ENCODE measurements around the gene CERS6. TPM values are rescaled to one million over a fixed set of nuclear protein-coding genes. Genes with fewer than 3 reads are reported as not detected.

CERS6 gene
- total and polyA plus RNA-seq, 2 of the 8 experiments (the other 6 are each of a cell fraction or from before 2014, with no cell fraction given) = 6.8 to 28.2 TPM

DNA sequence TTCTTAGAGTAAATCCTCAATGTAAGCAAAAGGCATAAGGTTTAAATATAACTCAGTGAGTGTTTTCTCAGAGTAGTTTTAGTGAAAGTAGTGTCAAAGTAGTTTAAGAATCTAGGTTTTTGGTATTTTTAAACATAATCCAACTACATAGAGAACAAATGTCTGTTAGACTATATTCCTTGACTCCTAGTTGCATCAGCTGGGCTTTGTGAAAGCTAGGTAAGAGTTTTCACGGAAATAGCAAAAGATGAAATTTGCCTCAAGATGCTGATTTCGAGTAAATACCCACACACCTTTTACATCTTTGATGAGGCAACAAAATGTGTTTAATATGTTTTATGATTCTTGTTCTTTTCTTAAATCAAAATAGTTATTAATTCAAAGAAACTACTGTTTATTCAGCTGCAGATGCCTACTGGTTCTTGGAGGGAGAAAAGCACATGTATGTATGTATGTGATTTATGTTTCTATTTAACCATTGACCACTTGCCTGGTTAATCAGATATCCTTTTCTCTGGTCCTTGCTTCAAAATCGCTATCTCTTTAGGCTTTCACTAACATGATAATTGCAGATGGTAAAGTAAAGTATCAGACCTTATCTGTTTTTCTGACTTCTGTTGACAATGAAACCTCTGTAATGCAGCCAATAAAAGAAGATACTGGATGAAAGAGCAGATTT is 229.0 kb downstream of the CERS6 start (continued):
- TF ChIP-seq, protein P1, sequence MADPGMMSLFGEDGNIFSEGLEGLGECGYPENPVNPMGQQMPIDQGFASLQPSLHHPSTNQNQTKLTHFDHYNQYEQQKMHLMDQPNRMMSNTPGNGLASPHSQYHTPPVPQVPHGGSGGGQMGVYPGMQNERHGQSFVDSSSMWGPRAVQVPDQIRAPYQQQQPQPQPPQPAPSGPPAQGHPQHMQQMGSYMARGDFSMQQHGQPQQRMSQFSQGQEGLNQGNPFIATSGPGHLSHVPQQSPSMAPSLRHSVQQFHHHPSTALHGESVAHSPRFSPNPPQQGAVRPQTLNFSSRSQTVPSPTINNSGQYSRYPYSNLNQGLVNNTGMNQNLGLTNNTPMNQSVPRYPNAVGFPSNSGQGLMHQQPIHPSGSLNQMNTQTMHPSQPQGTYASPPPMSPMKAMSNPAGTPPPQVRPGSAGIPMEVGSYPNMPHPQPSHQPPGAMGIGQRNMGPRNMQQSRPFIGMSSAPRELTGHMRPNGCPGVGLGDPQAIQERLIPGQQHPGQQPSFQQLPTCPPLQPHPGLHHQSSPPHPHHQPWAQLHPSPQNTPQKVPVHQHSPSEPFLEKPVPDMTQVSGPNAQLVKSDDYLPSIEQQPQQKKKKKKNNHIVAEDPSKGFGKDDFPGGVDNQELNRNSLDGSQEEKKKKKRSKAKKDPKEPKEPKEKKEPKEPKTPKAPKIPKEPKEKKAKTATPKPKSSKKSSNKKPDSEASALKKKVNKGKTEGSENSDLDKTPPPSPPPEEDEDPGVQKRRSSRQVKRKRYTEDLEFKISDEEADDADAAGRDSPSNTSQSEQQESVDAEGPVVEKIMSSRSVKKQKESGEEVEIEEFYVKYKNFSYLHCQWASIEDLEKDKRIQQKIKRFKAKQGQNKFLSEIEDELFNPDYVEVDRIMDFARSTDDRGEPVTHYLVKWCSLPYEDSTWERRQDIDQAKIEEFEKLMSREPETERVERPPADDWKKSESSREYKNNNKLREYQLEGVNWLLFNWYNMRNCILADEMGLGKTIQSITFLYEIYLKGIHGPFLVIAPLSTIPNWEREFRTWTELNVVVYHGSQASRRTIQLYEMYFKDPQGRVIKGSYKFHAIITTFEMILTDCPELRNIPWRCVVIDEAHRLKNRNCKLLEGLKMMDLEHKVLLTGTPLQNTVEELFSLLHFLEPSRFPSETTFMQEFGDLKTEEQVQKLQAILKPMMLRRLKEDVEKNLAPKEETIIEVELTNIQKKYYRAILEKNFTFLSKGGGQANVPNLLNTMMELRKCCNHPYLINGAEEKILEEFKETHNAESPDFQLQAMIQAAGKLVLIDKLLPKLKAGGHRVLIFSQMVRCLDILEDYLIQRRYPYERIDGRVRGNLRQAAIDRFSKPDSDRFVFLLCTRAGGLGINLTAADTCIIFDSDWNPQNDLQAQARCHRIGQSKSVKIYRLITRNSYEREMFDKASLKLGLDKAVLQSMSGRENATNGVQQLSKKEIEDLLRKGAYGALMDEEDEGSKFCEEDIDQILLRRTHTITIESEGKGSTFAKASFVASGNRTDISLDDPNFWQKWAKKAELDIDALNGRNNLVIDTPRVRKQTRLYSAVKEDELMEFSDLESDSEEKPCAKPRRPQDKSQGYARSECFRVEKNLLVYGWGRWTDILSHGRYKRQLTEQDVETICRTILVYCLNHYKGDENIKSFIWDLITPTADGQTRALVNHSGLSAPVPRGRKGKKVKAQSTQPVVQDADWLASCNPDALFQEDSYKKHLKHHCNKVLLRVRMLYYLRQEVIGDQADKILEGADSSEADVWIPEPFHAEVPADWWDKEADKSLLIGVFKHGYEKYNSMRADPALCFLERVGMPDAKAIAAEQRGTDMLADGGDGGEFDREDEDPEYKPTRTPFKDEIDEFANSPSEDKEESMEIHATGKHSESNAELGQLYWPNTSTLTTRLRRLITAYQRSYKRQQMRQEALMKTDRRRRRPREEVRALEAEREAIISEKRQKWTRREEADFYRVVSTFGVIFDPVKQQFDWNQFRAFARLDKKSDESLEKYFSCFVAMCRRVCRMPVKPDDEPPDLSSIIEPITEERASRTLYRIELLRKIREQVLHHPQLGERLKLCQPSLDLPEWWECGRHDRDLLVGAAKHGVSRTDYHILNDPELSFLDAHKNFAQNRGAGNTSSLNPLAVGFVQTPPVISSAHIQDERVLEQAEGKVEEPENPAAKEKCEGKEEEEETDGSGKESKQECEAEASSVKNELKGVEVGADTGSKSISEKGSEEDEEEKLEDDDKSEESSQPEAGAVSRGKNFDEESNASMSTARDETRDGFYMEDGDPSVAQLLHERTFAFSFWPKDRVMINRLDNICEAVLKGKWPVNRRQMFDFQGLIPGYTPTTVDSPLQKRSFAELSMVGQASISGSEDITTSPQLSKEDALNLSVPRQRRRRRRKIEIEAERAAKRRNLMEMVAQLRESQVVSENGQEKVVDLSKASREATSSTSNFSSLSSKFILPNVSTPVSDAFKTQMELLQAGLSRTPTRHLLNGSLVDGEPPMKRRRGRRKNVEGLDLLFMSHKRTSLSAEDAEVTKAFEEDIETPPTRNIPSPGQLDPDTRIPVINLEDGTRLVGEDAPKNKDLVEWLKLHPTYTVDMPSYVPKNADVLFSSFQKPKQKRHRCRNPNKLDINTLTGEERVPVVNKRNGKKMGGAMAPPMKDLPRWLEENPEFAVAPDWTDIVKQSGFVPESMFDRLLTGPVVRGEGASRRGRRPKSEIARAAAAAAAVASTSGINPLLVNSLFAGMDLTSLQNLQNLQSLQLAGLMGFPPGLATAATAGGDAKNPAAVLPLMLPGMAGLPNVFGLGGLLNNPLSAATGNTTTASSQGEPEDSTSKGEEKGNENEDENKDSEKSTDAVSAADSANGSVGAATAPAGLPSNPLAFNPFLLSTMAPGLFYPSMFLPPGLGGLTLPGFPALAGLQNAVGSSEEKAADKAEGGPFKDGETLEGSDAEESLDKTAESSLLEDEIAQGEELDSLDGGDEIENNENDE (IDR thresholded peaks at IDR 0.05; ENCODE audit: insufficient replicate concordance, low read length) = no peak
- TF ChIP-seq MAFK (IDR thresholded peaks at IDR 0.05; ENCODE audit: low read depth, low read length) (no peak), RAD21 (IDR thresholded peaks at IDR 0.05 in 1 of 2, conservative IDR thresholded peaks at IDR 0.05 in 1 of 2; ENCODE audit: low read depth in 2 of 2, low read length in 2 of 2) (no peak), CEBPB (IDR thresholded peaks at IDR 0.05; ENCODE audit: low read depth, low read length) (no peak), SP2 (IDR thresholded peaks at IDR 0.05; ENCODE audit: low read length) (no peak), CTBP2 (IDR thresholded peaks at IDR 0.05; ENCODE audit: borderline replicate concordance, insufficient read depth, insufficient read length, low read length) (no peak)
